HL-60 (cell line): ENCODE data around the gene TCF15.

Experiments used
- DNase-seq, 2 experiments: peaks; one replicate each; pipeline ENCODE4 v3.0.0-alpha.2; 2010 to 2020; ENCODE audit warnings: low read depth in 1 of 2, low spot score in 1 of 2
- H3K27ac ChIP-seq: fragments of 250-450 bp; sonication (Bioruptor Pico); replicated peaks from 2 replicates; pipeline ENCODE4 v1.5.1; 2020; ENCODE audit warnings: mild to moderate bottlenecking, moderate library complexity
- H3K27me3 ChIP-seq: fragments of 250-450 bp; sonication (Bioruptor Pico); 2 replicates; pipeline ENCODE4 v1.5.1; 2021; ENCODE audit warnings: mild to moderate bottlenecking, moderate library complexity; ENCODE audit not compliant: insufficient read depth, poor library complexity, severe bottlenecking
- H3K4me3 ChIP-seq: replicated peaks from 2 replicates; pipeline ENCODE4 v1.5.1; 2011; ENCODE audit warnings: mild to moderate bottlenecking, control low read depth, low read length; ENCODE audit not compliant: insufficient read depth
- GABPA ChIP-seq: IDR thresholded peaks from 2 replicates; pipeline ENCODE4 v1.6.1; 2012; ENCODE audit warnings: low read depth
- POLR2AphosphoS5 ChIP-seq: IDR thresholded peaks from 2 replicates; pipeline ENCODE4 v1.6.1; 2012; ENCODE audit warnings: low read depth
- REST ChIP-seq: IDR thresholded peaks from 2 replicates; pipeline ENCODE4 v1.6.1; 2012; ENCODE audit warnings: low read depth; ENCODE audit not compliant: insufficient replicate concordance
- SPI1 ChIP-seq: IDR thresholded peaks from 2 replicates; pipeline ENCODE4 v1.6.1; 2012; ENCODE audit warnings: low read depth, mild to moderate bottlenecking, borderline replicate concordance
- TF ChIP-seq, protein P1 (sequence below): IDR thresholded peaks from one replicate; pipeline ENCODE4 v1.5.1; 2011; ENCODE audit warnings: low read length, control low read depth, inconsistent platforms; ENCODE audit not compliant: insufficient read depth

Gene TCF15

DNA sequence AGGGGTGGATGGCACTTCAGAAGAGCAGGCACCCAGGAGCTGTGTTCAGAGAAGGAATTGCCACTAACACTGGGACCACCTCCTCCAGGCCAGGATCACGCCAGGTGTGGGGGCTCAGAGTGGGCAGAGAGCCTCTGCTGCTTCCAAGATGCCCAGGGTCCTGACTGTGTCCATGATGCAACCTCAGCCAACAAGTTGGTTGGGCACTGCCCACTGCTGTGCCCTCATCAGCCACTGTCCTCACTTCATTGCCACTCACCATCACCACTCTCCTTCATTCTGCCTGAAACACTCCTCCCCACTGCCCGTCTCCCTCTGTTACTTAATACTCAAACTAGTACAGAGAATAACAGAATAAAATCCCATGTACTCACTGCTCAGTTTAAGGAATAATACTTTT, 16.5 kb upstream of the TCF15 start:
- Histone ChIP-seq H3K4me3 (no peak overlapping the region), H3K27me3 (peaks cover 4% of the 10 kb centered on the region), H3K27ac (no peak overlapping the region)
- DNase-seq: no peak
- no peak for TF ChIP-seq SPI1
- TF ChIP-seq REST: no peak
- TF ChIP-seq POLR2AphosphoS5: no peak
- no peak for TF ChIP-seq GABPA
- TF ChIP-seq, protein P1, sequence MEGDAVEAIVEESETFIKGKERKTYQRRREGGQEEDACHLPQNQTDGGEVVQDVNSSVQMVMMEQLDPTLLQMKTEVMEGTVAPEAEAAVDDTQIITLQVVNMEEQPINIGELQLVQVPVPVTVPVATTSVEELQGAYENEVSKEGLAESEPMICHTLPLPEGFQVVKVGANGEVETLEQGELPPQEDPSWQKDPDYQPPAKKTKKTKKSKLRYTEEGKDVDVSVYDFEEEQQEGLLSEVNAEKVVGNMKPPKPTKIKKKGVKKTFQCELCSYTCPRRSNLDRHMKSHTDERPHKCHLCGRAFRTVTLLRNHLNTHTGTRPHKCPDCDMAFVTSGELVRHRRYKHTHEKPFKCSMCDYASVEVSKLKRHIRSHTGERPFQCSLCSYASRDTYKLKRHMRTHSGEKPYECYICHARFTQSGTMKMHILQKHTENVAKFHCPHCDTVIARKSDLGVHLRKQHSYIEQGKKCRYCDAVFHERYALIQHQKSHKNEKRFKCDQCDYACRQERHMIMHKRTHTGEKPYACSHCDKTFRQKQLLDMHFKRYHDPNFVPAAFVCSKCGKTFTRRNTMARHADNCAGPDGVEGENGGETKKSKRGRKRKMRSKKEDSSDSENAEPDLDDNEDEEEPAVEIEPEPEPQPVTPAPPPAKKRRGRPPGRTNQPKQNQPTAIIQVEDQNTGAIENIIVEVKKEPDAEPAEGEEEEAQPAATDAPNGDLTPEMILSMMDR: no peak

GRCh38 chr20:625360-625932, 15.3 kb upstream of the TCF15 start:
- TF ChIP-seq SPI1 (peak; percentile 74), GABPA (no peak), POLR2AphosphoS5 (no peak)
- DNase-seq: peak; percentile 29 to 48
- Histone ChIP-seq H3K4me3 (no peak overlapping the region), H3K27me3 (peaks cover 4% of the 10 kb centered on the region), H3K27ac (no peak overlapping the region)

DNA sequence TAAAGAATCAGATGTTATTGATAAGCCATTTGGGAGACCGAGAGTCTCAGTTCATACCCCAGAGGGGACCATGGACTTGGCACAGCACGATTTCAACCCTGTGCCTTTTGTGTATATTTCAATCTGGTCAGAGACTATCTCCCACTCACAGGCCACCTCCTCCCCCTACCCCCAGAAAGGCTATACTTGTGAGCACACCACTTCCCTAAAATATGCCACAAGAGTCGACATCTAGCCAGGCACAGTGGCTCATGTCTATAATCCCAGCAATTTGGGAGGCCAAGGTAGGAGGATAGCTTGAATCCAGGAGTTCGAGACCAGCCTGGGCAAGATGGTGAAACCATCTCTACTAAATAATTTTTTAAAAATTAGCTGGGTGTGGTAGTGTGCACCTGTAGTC, 13.6 kb upstream of the TCF15 start:
- Histone ChIP-seq H3K27ac (no peak overlapping the region), H3K4me3 (no peak overlapping the region), H3K27me3 (peaks cover 4% of the 10 kb centered on the region)
- DNase-seq: no peak
- no peak for TF ChIP-seq REST
- peak; percentile 29; the same call in 1 of the 2 replicates for TF ChIP-seq SPI1

DNA sequence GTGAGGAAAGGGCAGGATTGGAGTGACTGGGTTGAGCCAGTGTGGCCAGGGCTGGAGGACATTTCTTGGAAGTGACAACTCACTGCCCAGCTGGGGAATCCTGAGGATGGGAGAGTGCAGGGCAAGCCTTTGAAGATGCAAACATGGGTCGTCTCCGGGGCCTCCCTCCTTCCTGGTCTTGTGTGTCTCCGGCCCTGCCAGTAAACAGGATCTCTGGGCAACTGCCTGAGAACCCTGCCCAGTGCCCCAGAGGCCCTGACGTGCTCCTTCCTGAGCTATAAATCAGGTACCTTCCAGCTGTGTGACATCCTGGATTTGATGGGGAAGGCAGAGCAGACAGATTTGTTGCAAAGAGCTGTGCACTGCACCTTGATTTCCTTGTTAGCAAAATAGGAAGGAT, 12.9 kb upstream of the TCF15 start:
- no peaks in the 10 kb centered on the region for H3K27me3 ChIP-seq
- no peak overlapping the region for H3K4me3 ChIP-seq
- no peak for DNase-seq
- TF ChIP-seq GABPA: no peak
- no peak overlapping the region for H3K27ac ChIP-seq

DNA sequence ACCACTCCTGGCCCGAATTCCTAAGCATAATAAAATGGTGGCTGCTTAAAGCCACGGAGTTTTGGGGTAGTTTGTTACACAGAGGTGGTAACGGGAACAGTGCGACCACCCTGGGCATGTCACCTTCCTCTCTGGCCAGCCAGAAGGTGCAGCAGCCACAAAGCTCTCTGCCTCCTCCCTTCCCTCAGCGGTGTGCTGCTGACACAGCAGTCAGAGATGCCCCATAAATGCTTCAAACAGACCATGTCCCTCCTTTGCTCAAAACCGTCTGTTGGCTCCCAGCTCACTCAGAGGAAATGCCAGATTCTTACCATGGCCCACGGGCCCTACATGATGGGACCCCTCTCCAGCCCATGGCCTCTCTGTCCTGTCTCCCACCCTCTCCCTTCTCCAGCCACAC, 12.1 kb upstream of the TCF15 start:
- TF ChIP-seq SPI1 (no peak), POLR2AphosphoS5 (no peak), GABPA (no peak), REST (no peak)
- TF ChIP-seq, protein P1: no peak
- Histone ChIP-seq H3K4me3 (no peak overlapping the region), H3K27ac (no peak overlapping the region), H3K27me3 (no peaks in the 10 kb centered on the region)
- no peak for DNase-seq
